HG03575 (cell line): ENCODE results near the gene MKRN3.

Experiments
- ATAC-seq: cut with Tn5 transposase; IDR thresholded peaks from one replicate; pipeline ENCODE4 v1.9.1; 2021; ENCODE audit not compliant: unreplicated experiment, insufficient number of reproducible peaks, low FRiP score; ENCODE audit errors: extremely low read depth

The MKRN3 gene

GRCh38 chr15:23565395-23566070 lies at the start of gene MKRN3:
MKRN3 (plus strand) TSS chr15:23565674; CDS start chr15:23565783, 109 bp downstream.
- no peak for ATAC-seq

- no peak for ATAC-seq
These were observed 48.6 kb upstream of the MKRN3 start for GRCh38 chr15:23516866-23517265.

- ATAC-seq = no peak
These were observed 47.4 kb upstream of the MKRN3 start for GRCh38 chr15:23518104-23518503.

- no peak for ATAC-seq
These were observed 40.7 kb upstream of the MKRN3 start for GRCh38 chr15:23524816-23525215.

GRCh38 chr15:23529891-23530290 lies 35.6 kb upstream of the MKRN3 start:
- ATAC-seq = no peak

- ATAC-seq = no peak
These were observed 33.5 kb upstream of the MKRN3 start for GRCh38 chr15:23532024-23532423.

GRCh38 chr15:23536659-23537058 lies 28.8 kb upstream of the MKRN3 start:
- no peak for ATAC-seq

GRCh38 chr15:23538648-23539047 lies 26.8 kb upstream of the MKRN3 start:
- ATAC-seq = no peak

GRCh38 chr15:23539892-23540291 lies 25.6 kb upstream of the MKRN3 start:
- ATAC-seq = no peak

GRCh38 chr15:23546158-23546557 lies 19.3 kb upstream of the MKRN3 start:
- ATAC-seq = no peak

GRCh38 chr15:23548071-23548470 lies 17.4 kb upstream of the MKRN3 start:
- no peak for ATAC-seq

GRCh38 chr15:23561914-23562313 lies 3.6 kb upstream of the MKRN3 start:
- no peak for ATAC-seq

- ATAC-seq = no peak
These were observed 566 bp upstream of the MKRN3 start for GRCh38 chr15:23564821-23565394.

GRCh38 chr15:23566071-23566554 lies 639 bp downstream of the MKRN3 start:
- ATAC-seq = no peak

- no peak for ATAC-seq
These were observed 1.2 kb downstream of the MKRN3 start for GRCh38 chr15:23566651-23567050.

GRCh38 chr15:23567921-23568320 lies 2.4 kb downstream of the MKRN3 start:
- ATAC-seq = no peak

GRCh38 chr15:23569151-23569925 lies 3.9 kb downstream of the MKRN3 start:
- ATAC-seq = no peak

- no peak for ATAC-seq
These were observed 5.0 kb downstream of the MKRN3 start for GRCh38 chr15:23570486-23570885.

GRCh38 chr15:23572844-23573243 lies 7.4 kb downstream of the MKRN3 start:
- ATAC-seq = no peak

- no peak for ATAC-seq
These were observed 9.3 kb downstream of the MKRN3 start for GRCh38 chr15:23574742-23575141.
